Prostate gland (tissue), 2 donors: ENCODE results near the gene C13orf42. TPM values are rescaled to one million over a fixed set of nuclear protein-coding genes. Genes with fewer than 3 reads are reported as not detected.

ENCODE experiments used
- DNase-seq: peaks from one replicate; pipeline ENCODE4 v3.0.0-alpha.2; 2019; ENCODE audit warnings: low spot score
- H3K27ac ChIP-seq, 2 donors: fragments of 200-600 bp; sonication (generic); 2 replicates each; pipeline ENCODE4 v1.5.1; 2017 to 2019
- H3K27me3 ChIP-seq: fragments of 200-600 bp; sonication (generic); replicated peaks from 2 replicates; pipeline ENCODE4 v1.5.1; 2019; ENCODE audit not compliant: insufficient read depth
- H3K36me3 ChIP-seq, 2 donors: fragments of 200-600 bp; sonication (generic); 1 replicate in 1 of 2; 2 replicates in 1 of 2; pipeline versions ENCODE4 v1.5.1 to v1.8.1; 2017 to 2019
- H3K4me1 ChIP-seq: fragments of 200-600 bp; sonication (generic); replicated peaks from 2 replicates; pipeline ENCODE4 v1.5.1; 2019
- H3K4me3 ChIP-seq, 2 donors: fragments of 200-600 bp; sonication (generic); 2 replicates each; pipeline ENCODE4 v1.5.1; 2017 to 2019
- H3K9me3 ChIP-seq: fragments of 200-600 bp; sonication (generic); 2 replicates; pipeline ENCODE4 v1.5.1; 2017
- POLR2A ChIP-seq: fragments of 450-650 bp; IDR thresholded peaks from one replicate; pipeline ENCODE4 v1.6.1; 2016; ENCODE audit warnings: antibody characterized with exemption, mild to moderate bottlenecking
- POLR2AphosphoS5 ChIP-seq: sonication (generic); formaldehyde crosslinking; IDR thresholded peaks from one replicate; pipeline ENCODE4 v1.6.1; 2017; ENCODE audit warnings: antibody characterized with exemption
- WGBS: methylation state at CpG from one replicate; pipeline ENCODE4 v1.1.5; 2018; 5-methylcytosine and 5-hydroxymethylcytosine counted together
- intact Hi-C: fragments of 100-400 bp; cut with DNase I; formaldehyde crosslinking; loops from one replicate; pipeline ENCODE4 v1.14.2; 2022
- total RNA-seq, 2 donors: library from RNA; depleted of rRNA; stranded (reverse); fragments of >200 nt; gene quantifications; one replicate each; pipeline ENCODE4 v1.1.0, GENCODE V29; 2016
- TF ChIP-seq, protein P1 (sequence below), 4 experiments: fragments of 200-600 bp in 2 of 4; fragments of 450-650 bp in 2 of 4; sonication (generic) in 2 of 4; IDR thresholded peaks; 1 replicate in 3 of 4; 2 replicates in 1 of 4; pipeline ENCODE4 v1.5.1; 2016 to 2019; ENCODE audit warnings: antibody characterized with exemption in 4 of 4, mild to moderate bottlenecking in 2 of 4, moderate library complexity in 2 of 4

Gene C13orf42
- total RNA-seq, 2 donors from 2014 or later, result 0.57 TPM; not detected in 1

DNA sequence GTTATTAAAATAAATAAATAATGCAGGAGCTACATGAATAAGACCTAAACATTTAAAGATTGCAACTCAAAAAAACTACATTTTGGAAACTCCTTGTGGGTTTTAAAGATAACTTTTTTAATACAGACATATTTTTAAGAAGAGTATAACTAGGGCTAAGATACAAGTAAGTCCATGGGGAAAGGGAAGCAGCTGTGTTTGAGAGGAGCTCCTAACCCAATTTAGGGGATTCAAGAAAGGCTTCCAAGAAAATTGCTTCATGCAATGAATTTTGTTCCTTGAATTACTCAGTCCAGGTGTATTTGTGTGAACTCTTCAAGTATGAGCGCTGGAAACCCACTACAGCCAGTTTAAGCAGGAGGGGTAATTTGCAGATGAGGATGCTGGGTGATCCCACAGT lies 44.1 kb upstream of the C13orf42 start:
- WGBS, result 85% methylated on average over 1 of the region's 1 CpG
- intact Hi-C loops, result no loop called here
- Histone ChIP-seq H3K4me1 (no peaks in the 10 kb centered on the region), H3K27me3 (no peaks in the 10 kb centered on the region), H3K27ac (no peak overlapping the region), H3K36me3 (no peaks in the 10 kb centered on the region), H3K9me3 (no peaks in the 10 kb centered on the region), H3K4me3 (no peak overlapping the region)
- TF ChIP-seq POLR2AphosphoS5, result no peak
- no peak for TF ChIP-seq POLR2A
- TF ChIP-seq, protein P1, sequence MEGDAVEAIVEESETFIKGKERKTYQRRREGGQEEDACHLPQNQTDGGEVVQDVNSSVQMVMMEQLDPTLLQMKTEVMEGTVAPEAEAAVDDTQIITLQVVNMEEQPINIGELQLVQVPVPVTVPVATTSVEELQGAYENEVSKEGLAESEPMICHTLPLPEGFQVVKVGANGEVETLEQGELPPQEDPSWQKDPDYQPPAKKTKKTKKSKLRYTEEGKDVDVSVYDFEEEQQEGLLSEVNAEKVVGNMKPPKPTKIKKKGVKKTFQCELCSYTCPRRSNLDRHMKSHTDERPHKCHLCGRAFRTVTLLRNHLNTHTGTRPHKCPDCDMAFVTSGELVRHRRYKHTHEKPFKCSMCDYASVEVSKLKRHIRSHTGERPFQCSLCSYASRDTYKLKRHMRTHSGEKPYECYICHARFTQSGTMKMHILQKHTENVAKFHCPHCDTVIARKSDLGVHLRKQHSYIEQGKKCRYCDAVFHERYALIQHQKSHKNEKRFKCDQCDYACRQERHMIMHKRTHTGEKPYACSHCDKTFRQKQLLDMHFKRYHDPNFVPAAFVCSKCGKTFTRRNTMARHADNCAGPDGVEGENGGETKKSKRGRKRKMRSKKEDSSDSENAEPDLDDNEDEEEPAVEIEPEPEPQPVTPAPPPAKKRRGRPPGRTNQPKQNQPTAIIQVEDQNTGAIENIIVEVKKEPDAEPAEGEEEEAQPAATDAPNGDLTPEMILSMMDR (IDR thresholded peaks at IDR 0.05), result no peak
- no peak for DNase-seq

DNA sequence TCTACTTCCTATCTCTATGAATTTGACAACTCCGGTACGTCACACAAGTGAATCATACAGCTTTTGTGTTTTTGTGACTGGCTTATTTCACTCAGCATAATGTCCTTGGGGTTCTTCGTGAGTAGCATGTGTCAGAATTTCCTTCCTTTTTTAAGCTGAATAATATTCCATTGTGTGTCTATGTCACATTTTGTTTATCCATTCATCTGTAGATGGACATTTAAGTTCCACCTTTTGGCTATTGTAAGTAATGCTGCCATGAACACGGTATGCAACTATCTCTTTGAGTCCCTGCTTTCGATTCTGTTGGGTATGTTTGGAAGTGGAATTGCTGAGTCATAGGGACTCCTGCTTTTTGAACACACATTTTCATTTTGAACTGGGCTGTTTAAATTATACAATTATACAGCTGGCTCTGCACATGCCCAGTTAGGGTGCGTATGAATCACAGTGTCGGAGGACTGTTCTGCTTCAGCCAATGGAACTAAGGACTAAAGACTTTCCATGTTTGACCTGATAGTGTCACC lies 43.0 kb upstream of the C13orf42 start:
- Histone ChIP-seq H3K9me3 (no peaks in the 10 kb centered on the region), H3K27ac (no peak overlapping the region), H3K27me3 (no peaks in the 10 kb centered on the region), H3K36me3 (no peaks in the 10 kb centered on the region), H3K4me3 (no peak overlapping the region), H3K4me1 (no peaks in the 10 kb centered on the region)
- WGBS, result 73% methylated on average over 7 of the region's 7 CpGs
- TF ChIP-seq, protein P1 (IDR thresholded peaks at IDR 0.05), result no peak
- TF ChIP-seq POLR2A (no peak), POLR2AphosphoS5 (no peak)
- intact Hi-C loops, result no loop called here
- no peak for DNase-seq

DNA sequence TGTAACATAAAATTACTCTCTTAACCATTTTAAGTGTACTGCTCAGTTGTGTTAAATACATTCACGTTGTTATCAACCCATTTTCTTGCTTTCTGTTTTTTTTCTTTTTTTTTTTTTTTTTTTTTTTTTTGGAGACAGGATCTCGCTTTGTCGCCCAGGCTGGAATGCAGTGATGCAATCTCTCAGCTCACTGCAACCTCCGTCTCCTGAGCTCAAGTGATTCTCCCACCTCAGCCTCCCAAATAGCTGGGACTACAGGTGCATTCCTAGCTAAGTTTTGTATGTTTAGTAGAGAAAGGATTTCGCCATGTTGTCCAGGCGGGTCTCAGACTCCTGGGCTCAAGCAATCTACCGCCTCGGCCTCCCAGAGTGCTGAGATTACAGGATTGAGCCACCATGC lies 42.5 kb upstream of the C13orf42 start:
- no peak overlapping the region for H3K27ac ChIP-seq
- no peaks in the 10 kb centered on the region for H3K36me3 ChIP-seq
- no peaks in the 10 kb centered on the region for H3K27me3 ChIP-seq
- WGBS, result 90% methylated on average over 8 of the region's 8 CpGs
- intact Hi-C loops, result no loop called here
- H3K4me1 ChIP-seq, result no peaks in the 10 kb centered on the region
- no peak overlapping the region for H3K4me3 ChIP-seq
- no peak for TF ChIP-seq POLR2AphosphoS5
- no peak for TF ChIP-seq POLR2A
- TF ChIP-seq, protein P1 (IDR thresholded peaks at IDR 0.05), result no peak
- H3K9me3 ChIP-seq, result no peaks in the 10 kb centered on the region
- no peak for DNase-seq

DNA sequence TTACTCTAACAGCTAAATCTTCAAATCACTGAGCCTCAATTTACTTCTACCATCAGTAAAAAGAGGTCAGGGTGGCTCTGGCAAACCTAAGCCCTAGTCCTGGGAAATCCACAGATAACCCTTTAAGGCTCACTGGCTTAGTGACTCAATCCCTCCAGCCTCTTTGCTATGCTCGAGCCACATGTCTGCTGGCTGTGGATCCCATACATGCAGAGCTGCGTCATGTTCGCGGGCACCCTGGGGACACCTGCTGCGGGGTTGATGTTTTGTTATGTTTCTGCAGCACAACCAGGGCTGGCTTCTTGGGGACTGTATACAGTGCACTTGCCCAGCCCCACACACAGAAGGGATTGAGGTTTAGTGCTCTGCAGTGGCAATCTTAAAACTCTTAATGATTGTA lies 41.6 kb upstream of the C13orf42 start:
- Histone ChIP-seq H3K27me3 (no peaks in the 10 kb centered on the region), H3K4me3 (no peak overlapping the region), H3K4me1 (no peaks in the 10 kb centered on the region), H3K27ac (no peak overlapping the region), H3K9me3 (no peaks in the 10 kb centered on the region), H3K36me3 (no peaks in the 10 kb centered on the region)
- no peak for TF ChIP-seq POLR2AphosphoS5
- intact Hi-C loops, result no loop called here
- no peak for DNase-seq
- WGBS, result 86% methylated on average over 5 of the region's 5 CpGs

DNA sequence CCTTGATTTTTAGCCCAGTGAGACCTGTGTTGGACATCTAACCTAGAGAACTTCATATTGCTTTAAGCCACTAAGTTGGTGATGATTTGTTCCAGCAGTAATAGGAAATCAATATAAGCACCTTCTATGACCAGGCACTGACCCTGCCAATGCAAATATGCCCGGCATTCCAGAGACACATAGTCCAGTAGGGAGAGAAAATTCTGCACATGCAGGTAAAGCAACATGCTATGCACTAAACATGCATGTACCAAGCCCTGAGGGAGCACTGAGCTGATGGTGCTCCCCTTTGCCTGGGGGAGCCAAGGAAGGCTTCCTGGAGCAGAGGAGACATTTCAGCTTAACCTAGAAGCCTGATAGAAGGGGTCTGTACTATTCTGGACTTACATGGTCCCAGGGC lies 40.4 kb upstream of the C13orf42 start:
- H3K36me3 ChIP-seq, result no peaks in the 10 kb centered on the region
- H3K4me3 ChIP-seq, result no peak overlapping the region
- no peak for DNase-seq
- WGBS, result 71% methylated on average over 1 of the region's 1 CpG
- no peak overlapping the region for H3K27ac ChIP-seq
- intact Hi-C loops, result no loop called here
- H3K4me1 ChIP-seq, result no peaks in the 10 kb centered on the region
- TF ChIP-seq, protein P1 (IDR thresholded peaks at IDR 0.05), result no peak
- TF ChIP-seq POLR2A (no peak), POLR2AphosphoS5 (no peak)
- no peaks in the 10 kb centered on the region for H3K9me3 ChIP-seq
- H3K27me3 ChIP-seq, result no peaks in the 10 kb centered on the region
